Muscle layer of colon (tissue), 2 donors: ENCODE measurements around the gene WFDC6.

Experiments
- H3K27ac ChIP-seq: one replicate; pipeline ENCODE4 v1.7.0; 2013; ENCODE audit warnings: low read depth, mild to moderate bottlenecking, low read length, moderate library complexity
- H3K27me3 ChIP-seq, 2 donors: one replicate each; pipeline ENCODE4 v1.7.0; 2013; ENCODE audit warnings: low read length in 2 of 2, mild to moderate bottlenecking in 2 of 2; ENCODE audit not compliant: insufficient read depth in 2 of 2, control insufficient read depth in 1 of 2
- H3K36me3 ChIP-seq: one replicate; pipeline ENCODE4 v1.7.0; 2013; ENCODE audit warnings: mild to moderate bottlenecking, low read length; ENCODE audit not compliant: insufficient read depth
- H3K4me1 ChIP-seq: one replicate; pipeline ENCODE4 v1.7.0; 2013; ENCODE audit warnings: mild to moderate bottlenecking, low read length; ENCODE audit not compliant: insufficient read depth
- H3K4me3 ChIP-seq, 2 donors: one replicate each; pipeline ENCODE4 v1.7.0; 2013; ENCODE audit warnings: low read length in 2 of 2, low read depth in 1 of 2, mild to moderate bottlenecking in 1 of 2, moderate library complexity in 1 of 2
- H3K9ac ChIP-seq: one replicate; pipeline ENCODE4 v1.7.0; 2013; ENCODE audit warnings: low read length
- H3K9me3 ChIP-seq: one replicate; pipeline ENCODE4 v1.7.0; 2013; ENCODE audit warnings: mild to moderate bottlenecking, low read length
- donor health status: abdominal sarcoma.
- donor health status: Adenocarcinoma of cecum.

Gene WFDC6

DNA sequence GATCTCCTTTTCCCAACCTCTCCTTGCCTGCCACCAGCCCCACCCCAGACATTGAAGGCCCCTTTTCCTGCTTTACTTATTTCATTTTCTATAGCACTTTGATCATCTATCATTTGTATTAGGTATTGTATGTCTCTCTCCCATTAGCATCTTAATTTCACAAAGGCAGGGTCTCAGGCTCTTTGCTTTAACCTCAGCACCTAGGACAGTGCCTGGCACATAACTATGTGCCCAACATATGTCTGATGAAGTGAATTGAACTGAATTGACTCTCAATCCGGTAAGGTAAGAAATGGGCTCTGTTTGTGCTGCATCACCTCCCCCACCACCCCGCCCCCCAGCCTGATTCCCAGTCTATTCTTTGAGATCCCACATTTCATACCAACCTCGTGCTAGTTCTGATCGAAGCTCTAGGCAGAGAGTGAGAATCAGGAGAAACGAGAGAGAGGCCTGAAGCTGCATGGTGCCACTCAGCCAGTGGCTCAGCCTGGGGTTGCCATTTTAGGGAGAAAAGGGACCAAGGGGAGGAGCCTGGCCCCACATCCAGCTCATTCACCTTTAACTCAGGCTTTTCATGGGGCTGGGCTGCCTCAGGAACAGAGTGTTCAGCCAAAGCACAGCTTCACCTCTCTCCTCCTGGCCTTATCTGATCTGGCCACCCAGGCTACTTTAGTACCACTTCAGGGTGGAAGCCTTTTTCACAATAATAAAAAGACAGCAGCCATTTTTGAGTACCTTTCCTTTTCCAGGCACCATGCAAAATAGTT, 24.0 kb downstream of the WFDC6 start, which contains the start of gene SPINT3:
TSS of gene SPINT3 (minus strand) at position 476 of the 767 bp plus-strand sequence. CDS start at position 462, 14 bp downstream.
- no peak within 1 kb of the TSS for H3K4me3 ChIP-seq
- H3K27ac ChIP-seq, result no peak within 1 kb of the TSS
- no peaks in the 10 kb centered on the region for H3K27me3 ChIP-seq
- H3K9me3 ChIP-seq, result no peaks in the 10 kb centered on the region
- no peaks in the 10 kb centered on the region for H3K36me3 ChIP-seq
- no peak within 1 kb of the TSS for H3K9ac ChIP-seq
- H3K4me1 ChIP-seq, result no peaks in the 10 kb centered on the region

DNA sequence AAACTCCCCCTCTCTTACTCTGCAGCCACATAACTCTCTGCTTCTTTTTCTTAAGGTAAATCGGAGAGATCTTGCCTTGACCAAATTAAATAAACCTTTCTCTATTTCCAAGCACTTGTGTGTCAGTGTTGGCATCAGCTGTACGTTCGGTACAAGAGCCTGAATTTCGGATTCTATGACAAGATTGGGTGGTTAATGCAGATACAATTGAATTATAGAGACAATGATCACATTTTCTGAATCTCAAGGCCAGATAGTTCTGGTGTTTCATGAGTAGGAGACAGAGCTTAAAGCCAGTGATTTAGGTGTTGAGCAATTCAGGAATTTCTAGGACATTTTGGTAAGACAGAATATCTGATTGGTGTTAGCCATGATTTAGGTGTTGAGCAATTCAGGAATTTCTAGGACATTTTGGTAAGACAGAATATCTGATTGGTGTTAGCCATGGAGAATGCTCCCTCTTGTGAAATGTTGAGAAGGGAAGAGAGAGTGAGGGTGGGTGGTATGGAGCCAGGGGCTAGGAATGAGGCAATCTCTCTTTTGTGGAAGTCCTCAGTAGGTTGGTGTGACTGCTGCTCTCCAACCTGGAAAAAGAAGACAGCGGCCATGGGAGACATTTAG, 28.9 kb downstream of the WFDC6 start:
- Histone ChIP-seq H3K4me3 (no peak overlapping the region), H3K9ac (no peak overlapping the region), H3K27me3 (no peaks in the 10 kb centered on the region), H3K36me3 (no peaks in the 10 kb centered on the region), H3K27ac (no peak overlapping the region), H3K9me3 (no peaks in the 10 kb centered on the region), H3K4me1 (no peaks in the 10 kb centered on the region)

DNA sequence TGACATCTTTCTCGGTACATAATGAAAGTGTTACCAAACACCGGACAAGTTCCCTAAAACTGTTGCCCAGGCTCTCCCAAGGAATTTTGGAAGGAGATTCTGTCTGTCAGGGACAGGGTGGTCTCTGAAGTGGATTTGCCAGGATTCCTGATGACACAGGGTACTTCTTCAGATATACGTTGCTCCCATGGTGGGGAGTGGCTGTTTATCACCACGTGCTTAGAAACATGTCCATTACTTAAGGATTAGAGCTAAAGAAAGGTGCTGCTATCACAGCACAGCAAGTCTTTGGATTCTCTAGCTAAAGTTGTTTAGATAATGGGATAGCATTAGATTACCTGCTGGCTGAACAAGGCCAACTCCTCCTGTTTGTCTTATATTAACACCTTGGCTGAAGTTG, 30.2 kb downstream of the WFDC6 start:
- Histone ChIP-seq H3K9me3 (no peaks in the 10 kb centered on the region), H3K27me3 (no peaks in the 10 kb centered on the region), H3K36me3 (no peaks in the 10 kb centered on the region)

DNA sequence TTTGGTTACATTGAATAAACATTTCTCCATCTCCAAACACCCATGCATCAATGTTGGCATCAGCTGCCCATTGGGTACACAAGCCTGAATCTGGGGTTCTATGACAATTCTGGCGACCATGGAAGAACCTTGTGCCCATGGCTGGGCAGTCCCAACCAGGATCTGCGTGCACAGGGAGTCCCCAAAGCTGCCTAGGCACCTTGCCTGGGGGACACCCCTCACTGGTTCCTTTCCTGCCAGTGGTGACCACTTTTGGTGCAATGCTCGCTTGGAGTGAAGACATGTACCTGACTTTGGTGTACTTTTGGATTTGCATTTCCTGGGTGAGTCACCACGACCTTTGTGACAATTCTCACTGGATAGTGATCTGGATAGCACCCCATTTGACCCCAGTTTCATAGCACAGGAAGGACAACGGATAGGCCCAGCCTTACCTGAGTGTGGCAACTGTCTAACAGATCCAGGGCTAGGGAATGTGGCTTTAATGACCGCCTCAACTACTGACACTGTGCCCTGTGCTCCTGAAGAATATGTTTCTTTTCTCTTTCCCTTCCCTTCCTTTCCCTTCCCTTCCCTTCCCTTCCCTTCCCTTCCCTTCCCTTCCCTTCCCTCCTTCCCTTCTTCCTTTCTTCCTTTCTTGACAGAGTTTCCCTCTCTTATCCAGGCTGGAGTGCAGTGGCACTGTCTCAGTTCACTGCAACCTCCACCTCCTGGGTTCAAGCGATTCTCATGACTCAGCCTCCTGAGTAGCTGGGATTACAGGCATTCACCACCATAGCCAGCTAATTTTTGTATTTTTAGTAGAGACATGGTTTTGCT, 31.0 kb downstream of the WFDC6 start:
- no peak overlapping the region for H3K27ac ChIP-seq
- no peaks in the 10 kb centered on the region for H3K9me3 ChIP-seq
- no peaks in the 10 kb centered on the region for H3K4me1 ChIP-seq
- H3K9ac ChIP-seq, result no peak overlapping the region
- no peaks in the 10 kb centered on the region for H3K36me3 ChIP-seq
- H3K27me3 ChIP-seq, result no peaks in the 10 kb centered on the region
- H3K4me3 ChIP-seq, result no peak overlapping the region

More for the DNA sequence above, 30.2 kb downstream of the WFDC6 start:
- H3K4me1 ChIP-seq, result no peaks in the 10 kb centered on the region
- H3K9ac ChIP-seq, result no peak overlapping the region
- no peak overlapping the region for H3K4me3 ChIP-seq
- no peak overlapping the region for H3K27ac ChIP-seq

DNA sequence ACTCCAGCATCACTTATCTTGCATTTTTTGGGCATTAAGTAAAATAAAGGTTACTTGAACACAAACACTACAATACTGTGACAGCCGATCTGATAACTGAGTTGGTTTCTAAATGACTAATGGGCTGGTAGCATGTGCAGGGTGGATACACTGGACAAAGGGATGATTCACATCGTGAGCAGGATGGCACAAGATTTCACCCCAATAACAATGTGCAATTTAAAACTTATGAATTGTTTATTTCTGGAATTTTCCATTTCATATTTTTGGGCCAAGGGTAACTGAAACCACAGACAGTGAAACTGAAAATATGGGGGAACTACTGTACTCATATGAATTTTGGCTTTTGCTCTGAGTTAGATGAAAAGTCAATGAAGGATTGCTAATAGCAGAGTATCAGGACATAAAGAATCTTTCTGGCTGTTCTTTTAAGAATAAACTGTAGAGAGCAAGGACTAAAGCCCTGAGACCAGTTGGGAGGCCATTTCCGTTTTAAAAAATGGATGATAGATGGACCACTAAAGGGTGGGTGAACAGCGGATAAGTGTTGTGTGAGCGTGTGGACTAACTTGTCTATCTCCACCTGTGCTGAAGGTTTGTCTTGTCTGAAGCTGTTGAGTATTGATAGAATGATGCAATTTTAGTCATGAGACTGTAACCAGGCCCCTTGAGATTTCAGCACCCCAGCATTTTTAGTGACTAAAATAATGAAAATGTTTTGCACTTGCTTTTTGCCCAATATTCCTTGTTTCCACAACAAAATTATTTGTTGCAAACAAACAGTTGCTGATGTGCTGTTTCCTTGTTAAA, 32.1 kb downstream of the WFDC6 start:
- no peaks in the 10 kb centered on the region for H3K36me3 ChIP-seq
- no peaks in the 10 kb centered on the region for H3K4me1 ChIP-seq
- no peak overlapping the region for H3K9ac ChIP-seq
- H3K4me3 ChIP-seq, result no peak overlapping the region
- no peaks in the 10 kb centered on the region for H3K9me3 ChIP-seq
- H3K27me3 ChIP-seq, result no peaks in the 10 kb centered on the region
- no peak overlapping the region for H3K27ac ChIP-seq

DNA sequence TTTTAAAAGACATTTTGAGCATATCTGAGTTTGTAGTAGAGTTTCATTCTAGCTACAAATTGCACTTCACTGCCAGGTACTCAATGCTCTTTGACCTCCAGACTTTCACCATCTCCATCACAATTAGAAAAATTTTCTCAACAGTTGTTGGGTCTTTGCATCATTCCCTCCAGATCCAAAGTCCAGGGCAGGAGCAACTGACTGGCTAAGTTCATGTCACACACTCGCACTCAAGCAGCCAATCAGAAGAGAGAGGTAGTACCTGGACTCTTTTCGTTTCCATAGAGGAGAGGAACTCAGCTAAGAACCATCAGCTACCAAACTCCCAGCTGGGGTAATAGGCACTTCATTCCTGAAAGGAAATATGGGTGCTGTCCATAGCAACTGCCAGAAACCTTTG, 32.9 kb downstream of the WFDC6 start:
- no peak overlapping the region for H3K4me3 ChIP-seq
- no peak overlapping the region for H3K27ac ChIP-seq
- H3K27me3 ChIP-seq, result no peaks in the 10 kb centered on the region
- H3K9ac ChIP-seq, result no peak overlapping the region
- H3K4me1 ChIP-seq, result peaks cover 4% of the 10 kb centered on the region
- no peaks in the 10 kb centered on the region for H3K9me3 ChIP-seq
- H3K36me3 ChIP-seq, result no peaks in the 10 kb centered on the region

DNA sequence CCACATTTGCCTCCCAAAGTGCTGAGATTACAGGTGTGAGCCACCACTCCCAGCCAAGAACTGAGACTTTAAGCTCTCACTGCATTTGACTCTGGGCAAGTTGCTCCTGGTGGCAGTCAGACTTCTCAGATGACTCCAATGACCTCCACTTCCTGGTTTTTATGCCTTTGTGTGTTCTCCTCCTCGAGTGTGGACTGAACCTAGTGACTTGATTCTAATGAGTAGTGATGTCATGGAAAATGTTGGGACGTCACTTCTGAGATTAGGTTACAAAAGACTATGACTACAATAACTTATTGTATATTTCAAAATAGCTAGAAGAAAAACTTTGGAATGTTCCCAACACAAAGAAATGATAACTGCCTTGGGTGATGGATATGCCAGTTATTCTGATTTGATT, 35.9 kb downstream of the WFDC6 start:
- Histone ChIP-seq H3K9ac (no peak overlapping the region), H3K4me3 (no peak overlapping the region), H3K9me3 (no peaks in the 10 kb centered on the region), H3K27ac (no peak overlapping the region), H3K36me3 (no peaks in the 10 kb centered on the region), H3K27me3 (no peaks in the 10 kb centered on the region), H3K4me1 (peaks cover 4% of the 10 kb centered on the region)

DNA sequence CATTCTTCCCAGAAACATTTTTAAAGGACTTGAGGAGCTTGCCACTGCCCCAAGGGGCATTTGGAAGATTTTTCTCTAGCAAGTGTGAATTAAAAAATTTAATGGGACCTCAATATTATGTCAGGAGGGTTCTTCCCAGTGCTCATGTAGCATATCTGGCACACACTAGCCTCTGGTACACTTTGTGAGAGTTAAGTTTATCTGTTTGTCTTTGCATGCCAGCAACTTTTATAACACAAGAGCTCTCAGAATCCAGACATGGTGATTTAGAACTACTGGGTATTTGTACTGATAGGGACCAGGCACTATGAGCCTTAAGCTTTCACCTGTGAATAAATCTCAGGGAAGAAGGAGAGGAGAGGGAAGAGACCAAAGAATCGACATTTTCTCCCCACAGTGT, 36.7 kb downstream of the WFDC6 start:
- Histone ChIP-seq H3K9ac (no peak overlapping the region), H3K27me3 (no peaks in the 10 kb centered on the region), H3K4me1 (peaks cover 4% of the 10 kb centered on the region), H3K27ac (no peak overlapping the region), H3K36me3 (no peaks in the 10 kb centered on the region), H3K4me3 (no peak overlapping the region), H3K9me3 (no peaks in the 10 kb centered on the region)

DNA sequence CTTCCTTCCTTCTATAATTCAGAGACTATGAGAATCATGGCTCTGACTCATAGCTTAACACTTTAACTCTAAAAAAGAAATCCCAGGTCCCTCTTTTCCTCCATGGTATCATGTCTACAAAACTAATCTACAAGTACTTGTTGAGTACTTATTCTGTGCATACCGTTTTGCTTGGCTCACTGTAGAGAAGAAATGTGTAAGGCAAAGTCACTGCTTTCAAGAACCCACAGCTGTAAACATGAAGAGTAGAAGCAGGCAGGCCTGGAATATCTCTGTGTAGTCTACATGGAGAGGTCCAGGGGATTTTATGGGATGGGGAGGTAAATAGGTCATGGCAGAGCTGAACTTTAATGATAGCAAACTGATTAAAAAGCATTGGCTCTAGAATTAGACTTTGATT, 37.7 kb downstream of the WFDC6 start:
- Histone ChIP-seq H3K27ac (no peak overlapping the region), H3K36me3 (no peaks in the 10 kb centered on the region), H3K4me1 (peaks cover 4% of the 10 kb centered on the region), H3K27me3 (no peaks in the 10 kb centered on the region), H3K4me3 (no peak overlapping the region), H3K9me3 (no peaks in the 10 kb centered on the region), H3K9ac (no peak overlapping the region)

DNA sequence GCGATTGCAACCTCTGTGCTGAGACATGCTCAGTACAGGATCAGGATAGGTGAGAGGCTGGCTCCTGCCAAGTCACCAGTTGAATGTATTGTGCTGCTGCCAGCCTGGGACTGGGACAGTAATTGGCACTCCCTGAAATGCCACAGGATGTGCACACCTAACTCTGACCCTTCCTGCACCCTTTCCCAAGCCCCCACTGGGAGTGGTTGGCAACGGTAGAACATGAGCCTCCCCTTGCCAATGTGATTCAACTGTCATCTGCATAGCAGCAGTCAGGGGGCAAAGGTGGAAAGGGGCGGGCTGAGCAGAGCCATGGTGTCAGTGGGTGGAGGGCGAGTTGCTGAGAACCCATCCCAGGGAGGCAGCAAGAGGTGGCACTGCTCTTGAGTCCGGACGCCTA, 39.3 kb downstream of the WFDC6 start:
- Histone ChIP-seq H3K27ac (no peak overlapping the region), H3K9ac (no peak overlapping the region)

DNA sequence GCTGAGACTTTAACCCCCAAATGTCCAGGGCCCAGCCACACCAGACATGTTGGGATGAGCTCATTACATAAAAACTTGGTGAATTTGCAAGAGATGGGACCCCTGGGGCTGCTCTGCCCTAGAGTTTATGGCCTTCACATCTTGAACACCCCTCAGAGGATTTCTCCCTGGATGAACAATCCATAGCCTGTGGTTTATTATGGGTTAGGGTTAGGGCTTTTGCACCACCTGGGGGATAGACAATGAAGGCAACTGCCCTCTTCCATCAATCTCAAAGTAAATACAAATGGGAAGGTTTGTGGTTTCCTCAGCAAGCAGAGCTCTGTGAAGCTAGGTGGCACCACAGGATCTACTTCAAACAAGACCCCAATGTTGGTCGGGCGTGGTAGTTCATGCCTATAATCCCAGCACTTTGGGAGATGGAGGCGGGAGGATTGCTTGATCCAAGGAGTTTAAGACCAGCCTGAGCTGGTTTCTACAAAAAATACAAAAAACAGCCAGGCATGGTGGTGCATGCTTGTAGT, 41.2 kb downstream of the WFDC6 start:
- H3K9ac ChIP-seq, result no peak overlapping the region
- no peak overlapping the region for H3K27ac ChIP-seq
- H3K9me3 ChIP-seq, result no peaks in the 10 kb centered on the region
- H3K4me1 ChIP-seq, result peaks cover 4% of the 10 kb centered on the region
- H3K4me3 ChIP-seq, result no peak overlapping the region
- H3K36me3 ChIP-seq, result no peaks in the 10 kb centered on the region
- no peaks in the 10 kb centered on the region for H3K27me3 ChIP-seq

More for the DNA sequence above, 39.3 kb downstream of the WFDC6 start:
- peaks cover 4% of the 10 kb centered on the region for H3K4me1 ChIP-seq
- no peaks in the 10 kb centered on the region for H3K36me3 ChIP-seq
- H3K4me3 ChIP-seq, result no peak overlapping the region
- H3K27me3 ChIP-seq, result no peaks in the 10 kb centered on the region
- no peaks in the 10 kb centered on the region for H3K9me3 ChIP-seq
